ENCODE results near the gene ACY1. TPM values are rescaled to one million over a fixed set of nuclear protein-coding genes. Genes with fewer than 3 reads are reported as not detected.

The ACY1 gene
- total and polyA plus RNA-seq, 10 of the 15 experiments (the other 5 are each of a cell fraction or from before 2014, with no cell fraction given): 18.5 to 42.2 (median 27.8) TPM

DNA sequence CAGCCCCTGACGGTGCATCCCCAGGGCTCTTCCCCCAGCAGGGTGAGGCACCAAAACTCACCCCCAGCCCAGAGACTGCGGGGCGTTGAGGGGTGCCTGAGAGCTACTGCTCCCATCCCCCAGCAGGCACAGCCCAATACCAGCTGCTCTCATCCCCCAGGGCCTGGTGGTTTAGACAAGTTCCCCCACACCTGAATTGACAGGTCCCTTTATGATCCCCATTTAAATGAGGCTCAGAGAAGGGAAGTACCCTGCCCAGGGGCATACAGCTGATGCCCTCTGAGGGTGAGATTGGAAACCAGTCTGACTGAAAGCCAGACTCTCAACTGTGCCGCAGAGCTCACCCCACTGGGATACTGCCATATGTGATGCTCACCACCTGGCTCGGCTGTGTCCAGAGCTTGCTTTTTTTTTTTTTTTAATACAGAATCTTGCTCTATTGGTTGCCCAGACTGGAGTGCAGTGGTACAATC is 52.9 kb downstream of the ACY1 start (continued):
- TF ChIP-seq SREBF1 (IDR thresholded peaks at IDR 0.05; ENCODE audit: low read length): no peak
- peak; percentile 65 for TF ChIP-seq IKZF1 (conservative IDR thresholded peaks at IDR 0.05)
- TF ChIP-seq POLR2A (IDR thresholded peaks at IDR 0.05; ENCODE audit: low read depth, low read length): no peak
- TF ChIP-seq EZH2 (IDR thresholded peaks at IDR 0.05; ENCODE audit: borderline replicate concordance, control insufficient read depth, low read depth, low read length): no peak
- TF ChIP-seq, protein P1, sequence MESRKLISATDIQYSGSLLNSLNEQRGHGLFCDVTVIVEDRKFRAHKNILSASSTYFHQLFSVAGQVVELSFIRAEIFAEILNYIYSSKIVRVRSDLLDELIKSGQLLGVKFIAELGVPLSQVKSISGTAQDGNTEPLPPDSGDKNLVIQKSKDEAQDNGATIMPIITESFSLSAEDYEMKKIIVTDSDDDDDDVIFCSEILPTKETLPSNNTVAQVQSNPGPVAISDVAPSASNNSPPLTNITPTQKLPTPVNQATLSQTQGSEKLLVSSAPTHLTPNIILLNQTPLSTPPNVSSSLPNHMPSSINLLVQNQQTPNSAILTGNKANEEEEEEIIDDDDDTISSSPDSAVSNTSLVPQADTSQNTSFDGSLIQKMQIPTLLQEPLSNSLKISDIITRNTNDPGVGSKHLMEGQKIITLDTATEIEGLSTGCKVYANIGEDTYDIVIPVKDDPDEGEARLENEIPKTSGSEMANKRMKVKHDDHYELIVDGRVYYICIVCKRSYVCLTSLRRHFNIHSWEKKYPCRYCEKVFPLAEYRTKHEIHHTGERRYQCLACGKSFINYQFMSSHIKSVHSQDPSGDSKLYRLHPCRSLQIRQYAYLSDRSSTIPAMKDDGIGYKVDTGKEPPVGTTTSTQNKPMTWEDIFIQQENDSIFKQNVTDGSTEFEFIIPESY (IDR thresholded peaks at IDR 0.05): no peak
- no peak for TF ChIP-seq YY1 (IDR thresholded peaks at IDR 0.05; ENCODE audit: low read depth, low read length)
- TF ChIP-seq, protein P2, sequence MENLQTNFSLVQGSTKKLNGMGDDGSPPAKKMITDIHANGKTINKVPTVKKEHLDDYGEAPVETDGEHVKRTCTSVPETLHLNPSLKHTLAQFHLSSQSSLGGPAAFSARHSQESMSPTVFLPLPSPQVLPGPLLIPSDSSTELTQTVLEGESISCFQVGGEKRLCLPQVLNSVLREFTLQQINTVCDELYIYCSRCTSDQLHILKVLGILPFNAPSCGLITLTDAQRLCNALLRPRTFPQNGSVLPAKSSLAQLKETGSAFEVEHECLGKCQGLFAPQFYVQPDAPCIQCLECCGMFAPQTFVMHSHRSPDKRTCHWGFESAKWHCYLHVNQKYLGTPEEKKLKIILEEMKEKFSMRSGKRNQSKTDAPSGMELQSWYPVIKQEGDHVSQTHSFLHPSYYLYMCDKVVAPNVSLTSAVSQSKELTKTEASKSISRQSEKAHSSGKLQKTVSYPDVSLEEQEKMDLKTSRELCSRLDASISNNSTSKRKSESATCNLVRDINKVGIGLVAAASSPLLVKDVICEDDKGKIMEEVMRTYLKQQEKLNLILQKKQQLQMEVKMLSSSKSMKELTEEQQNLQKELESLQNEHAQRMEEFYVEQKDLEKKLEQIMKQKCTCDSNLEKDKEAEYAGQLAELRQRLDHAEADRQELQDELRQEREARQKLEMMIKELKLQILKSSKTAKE (IDR thresholded peaks at IDR 0.05; ENCODE audit: low read depth, poor library complexity, severe bottlenecking): peak; percentile 50

DNA sequence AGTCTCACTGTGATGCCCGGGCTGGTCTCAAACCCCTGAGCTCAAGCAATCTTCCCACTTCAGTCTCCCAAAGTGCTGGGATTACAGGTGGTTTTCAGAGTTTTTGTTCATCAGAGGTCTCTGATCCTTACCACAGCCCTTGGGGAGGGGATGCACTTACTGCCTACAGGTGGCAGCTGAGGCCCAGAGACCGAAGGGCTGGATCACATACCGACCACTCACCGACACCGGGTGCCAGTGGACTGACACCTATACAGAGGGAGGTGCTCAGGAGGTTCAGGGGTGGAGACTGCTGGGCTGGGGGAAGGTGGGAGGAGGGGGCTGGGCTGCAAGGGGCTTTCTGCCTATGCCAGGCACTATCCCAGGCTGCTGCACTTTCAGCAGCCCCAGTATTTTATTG is 53.5 kb downstream of the ACY1 start:
- no peak for TF ChIP-seq YY1 (IDR thresholded peaks at IDR 0.05; ENCODE audit: low read depth, low read length)

More for the DNA sequence above, 53.5 kb downstream of the ACY1 start:
- no peak overlapping the region for H3K4me2 ChIP-seq (ENCODE audit: control insufficient read depth, insufficient read depth)
- no peak for FAIRE-seq
- no TSS peak for BruUV-seq (replicated peaks)
- H3K4me1 ChIP-seq (ENCODE audit: control insufficient read depth, insufficient read depth, low read length): peaks cover 7% of the 10 kb centered on the region; the same call in 1 of the 2 replicates
- H4K20me1 ChIP-seq (ENCODE audit: control insufficient read depth, insufficient read depth): no peaks in the 10 kb centered on the region
- ChIA-PET CTCF (interaction anchor here (0.8 to 4.6 kb wide), 11 partner anchors 12 to 108 kb away, joined by 4 to 44 read pairs (median 8); partner anchors contain the start of gene DUSP7), RAD21 (ENCODE audit: unreplicated experiment) (interaction anchor here (0.7 to 4.5 kb wide), 16 partner anchors 11 to 1718 kb away, joined by 3 to 48 read pairs (median 4); partner anchors contain the start of genes POC1A and RPL29), POLR2A (interaction anchor here (0.7 to 2.7 kb wide), 8 partner anchors 11 to 27 kb away, joined by 3 to 17 read pairs (median 8); partner anchors contain the start of gene DUSP7), SMC1A (ENCODE audit: uncharacterized antibody, unreplicated experiment) (interaction anchor here (0.7 to 3.8 kb wide), 14 partner anchors 9 to 86 kb away, joined by 3 to 37 read pairs (median 6); partner anchors contain the start of gene RPL29)
- WGBS (ENCODE audit: insufficient coverage, insufficient replicate concordance, low lambda C conversion rate, missing lambda C conversion rate): 38% methylated on average over 5 of the region's 5 CpGs
- DNase-seq (ENCODE audit: low read depth, low spot score): no peak
- H3K79me2 ChIP-seq (ENCODE audit: control insufficient read depth, insufficient read depth, low read length): no peaks in the 10 kb centered on the region
- H3K27me3 ChIP-seq (replicated peaks in 1 of 2; ENCODE audit: control insufficient read depth in 2 of 2, insufficient read depth in 2 of 2, low read length in 1 of 2): no peaks in the 10 kb centered on the region
- H3K36me3 ChIP-seq (ENCODE audit: control insufficient read depth in 2 of 2, insufficient read depth in 2 of 2, low read length in 1 of 2): no peaks in the 10 kb centered on the region
- H3K9me3 ChIP-seq (replicated peaks; ENCODE audit: control insufficient read depth, insufficient read depth, low read length): no peaks in the 10 kb centered on the region; the same call in 2 of the 3 replicates
- ATAC-seq: 0 out of 3 replicates have a peak, but pooled peaks have one; percentile 6
- H3K4me3 ChIP-seq: no peak overlapping the region
- intact Hi-C loops (cut with micrococcal nuclease; ENCODE audit: unreplicated experiment): no loop called here
- no peak overlapping the region for H2AFZ ChIP-seq (ENCODE audit: control insufficient read depth, low read depth, low read length)
- in situ Hi-C loops (cut with MboI): no loop called here
- no peak overlapping the region for H3K27ac ChIP-seq (ENCODE audit: control insufficient read depth, insufficient read depth)
- H3K9ac ChIP-seq (ENCODE audit: control insufficient read depth, insufficient read depth, low read length): no peak overlapping the region

Measured in GM12878 (cell line).